GM23338 (cell line): ENCODE data around the gene CRACDL. TPM values are rescaled to one million over a fixed set of nuclear protein-coding genes. Genes with fewer than 3 reads are reported as not detected.

Experiments used
- ATAC-seq: fragments of 200-7000 bp; cut with Tn5 transposase; 3 replicates; pipeline ENCODE4 v1.9.1; 2020
- DNase-seq: peaks from one replicate; pipeline ENCODE4 v3.0.0-alpha.2; 2015; ENCODE audit warnings: low spot score
- H2AFZ ChIP-seq: fragments of 200-600 bp; sonication (generic); 2 replicates; pipeline ENCODE4 v1.8.0; 2016; ENCODE audit warnings: antibody characterized with exemption, mild to moderate bottlenecking, moderate library complexity
- H3F3A ChIP-seq: fragments of 200-600 bp; sonication (generic); replicated peaks from 2 replicates; pipeline ENCODE4 v1.8.0; 2017; ENCODE audit warnings: antibody characterized with exemption, mixed run types, low read depth
- H3K27ac ChIP-seq: fragments of 200-600 bp; sonication (generic); 2 replicates; pipeline ENCODE4 v1.6.1; 2016; ENCODE audit warnings: low read depth
- H3K27me3 ChIP-seq: fragments of 200-600 bp; sonication (generic); 2 replicates; pipeline ENCODE4 v1.8.0; 2016; ENCODE audit warnings: mild to moderate bottlenecking, mixed run types, moderate library complexity; ENCODE audit not compliant: insufficient read depth
- H3K36me3 ChIP-seq: fragments of 200-600 bp; sonication (generic); 2 replicates; pipeline ENCODE4 v1.8.0; 2016; ENCODE audit warnings: mild to moderate bottlenecking; ENCODE audit not compliant: insufficient read depth
- H3K4me1 ChIP-seq: fragments of 200-600 bp; sonication (generic); 2 replicates; pipeline ENCODE4 v1.8.0; 2016; ENCODE audit warnings: mild to moderate bottlenecking, moderate library complexity; ENCODE audit not compliant: insufficient read depth
- H3K4me2 ChIP-seq: fragments of 200-600 bp; sonication (generic); 2 replicates; pipeline ENCODE4 v1.7.1; 2017; ENCODE audit warnings: mixed run types
- H3K4me3 ChIP-seq: fragments of 200-600 bp; sonication (generic); 2 replicates; pipeline ENCODE4 v1.6.1; 2016; ENCODE audit warnings: mixed run types
- H3K79me2 ChIP-seq: fragments of 200-600 bp; sonication (generic); replicated peaks from 2 replicates; pipeline ENCODE4 v1.8.0; 2017; ENCODE audit warnings: mild to moderate bottlenecking; ENCODE audit not compliant: insufficient read depth
- H3K9me2 ChIP-seq: fragments of 200-600 bp; sonication (generic); 2 replicates; pipeline ENCODE4 v1.8.0; 2017; ENCODE audit not compliant: insufficient read depth
- H4K20me1 ChIP-seq: fragments of 200-600 bp; sonication (generic); replicated peaks from 2 replicates; pipeline ENCODE4 v1.8.0; 2017; ENCODE audit warnings: mild to moderate bottlenecking; ENCODE audit not compliant: insufficient read depth
- H3K27ac Mint-ChIP-seq: 2 replicates; pipeline ENCODE4 v1.8.0; 2020; ENCODE audit warnings: inconsistent platforms, mild to moderate bottlenecking, moderate library complexity, mixed read lengths
- H3K27me3 Mint-ChIP-seq: 3 replicates; pipeline ENCODE4 v1.8.0; 2022; ENCODE audit warnings: low read depth, mild to moderate bottlenecking, moderate library complexity, mixed read lengths, inconsistent platforms; ENCODE audit not compliant: insufficient read depth, poor library complexity
- H3K36me3 Mint-ChIP-seq: 3 replicates; pipeline ENCODE4 v1.8.0; 2021; ENCODE audit warnings: low read depth, mild to moderate bottlenecking, inconsistent platforms, moderate library complexity, mixed read lengths
- H3K4me1 Mint-ChIP-seq: 3 replicates; pipeline ENCODE4 v1.8.0; 2020; ENCODE audit warnings: mild to moderate bottlenecking, inconsistent platforms, mixed read lengths
- H3K4me3 Mint-ChIP-seq: 3 replicates; pipeline ENCODE4 v1.8.0; 2021; ENCODE audit warnings: moderate library complexity, mild to moderate bottlenecking, inconsistent platforms, mixed read lengths
- H3K9me3 Mint-ChIP-seq: 3 replicates; pipeline ENCODE4 v1.8.0; 2020; ENCODE audit warnings: moderate library complexity, mild to moderate bottlenecking, inconsistent platforms, mixed read lengths
- CREB1 ChIP-seq: fragments of 250-450 bp; sonication (Bioruptor Pico); IDR thresholded peaks from 2 replicates; pipeline ENCODE4 v1.5.0; 2020; ENCODE audit warnings: low read depth, mild to moderate bottlenecking, moderate library complexity
- CTCF ChIP-seq, 2 experiments: fragments of 200-600 bp in 1 of 2; sonication (generic) in 1 of 2; conservative IDR thresholded peaks; 2 replicates each; pipeline versions ENCODE4 v1.5.1 to v1.6.1; 2016 to 2017; ENCODE audit warnings: antibody characterized with exemption in 2 of 2, low read depth in 2 of 2, mild to moderate bottlenecking in 2 of 2, moderate library complexity in 1 of 2
- ETS1 ChIP-seq: IDR thresholded peaks from 2 replicates; pipeline ENCODE4 v1.6.1; 2016; ENCODE audit warnings: antibody characterized with exemption
- REST ChIP-seq: IDR thresholded peaks from one replicate; pipeline ENCODE4 v1.6.1; 2018; ENCODE audit warnings: antibody characterized with exemption; ENCODE audit not compliant: unreplicated experiment
- STAT1 ChIP-seq: IDR thresholded peaks from one replicate; pipeline ENCODE4 v1.6.1; 2016; ENCODE audit warnings: antibody characterized with exemption; ENCODE audit not compliant: unreplicated experiment
- ZNF462 ChIP-seq: fragments of 250-450 bp; sonication (Bioruptor Pico); IDR thresholded peaks from 2 replicates; pipeline ENCODE4 v1.5.0; 2020; ENCODE audit warnings: mild to moderate bottlenecking, moderate library complexity
- polyA plus RNA-seq: library from polyadenylated mRNA; unstranded; fragments of >200 nt; fragmentation: Nextera tagmentation; extraction: Ambion mirVana; gene quantifications from 2 replicates; pipeline ENCODE4 v1.2.1, GENCODE V29; 2016
- total RNA-seq: library from RNA; depleted of rRNA; stranded (reverse); fragments of >200 nt; shearing (Covaris generic); gene quantifications from 2 replicates; pipeline ENCODE4 v1.2.3, GENCODE V29; 2014

The CRACDL gene
- total and polyA plus RNA-seq, 2 experiments from 2014 or later = 0.14 to 0.16 TPM

- Mint-ChIP-seq H3K27ac (no peak overlapping the region), H3K9me3 (no peaks in the 10 kb centered on the region), H3K27me3 (peaks cover 6% of the 10 kb centered on the region), H3K36me3 (no peaks in the 10 kb centered on the region), H3K4me1 (peaks cover 9% of the 10 kb centered on the region; the same call in 2 of the 3 replicates), H3K4me3 (no peak overlapping the region)
- no peaks in the 10 kb centered on the region; the same call in 1 of the 2 replicates for H3K4me1 ChIP-seq
- no peaks in the 10 kb centered on the region for H3K79me2 ChIP-seq
- ATAC-seq = no peak
- TF ChIP-seq REST (no peak), CREB1 (CRISPR knock-in tag) (no peak), ETS1 (no peak)
- H3K4me2 ChIP-seq = no peak overlapping the region
- no peaks in the 10 kb centered on the region for H3F3A ChIP-seq
- no peak overlapping the region for H3K4me3 ChIP-seq
- no peaks in the 10 kb centered on the region for H4K20me1 ChIP-seq
- H3K27me3 ChIP-seq = no peaks in the 10 kb centered on the region
- H3K27ac ChIP-seq = no peak overlapping the region
- H2AFZ ChIP-seq = no peak overlapping the region
- H3K36me3 ChIP-seq = no peaks in the 10 kb centered on the region
- DNase-seq = no peak
- no peaks in the 10 kb centered on the region for H3K9me2 ChIP-seq
These were observed 133.7 kb downstream of the CRACDL start for GRCh38 chr2:98802344-98802743.

GRCh38 chr2:98801921-98802321, 134.1 kb downstream of the CRACDL start:
- Histone ChIP-seq H3K4me3 (no peak overlapping the region), H3K9me2 (no peaks in the 10 kb centered on the region), H4K20me1 (no peaks in the 10 kb centered on the region), H3K4me1 (no peaks in the 10 kb centered on the region; the same call in 1 of the 2 replicates), H3K27ac (no peak overlapping the region), H3K36me3 (no peaks in the 10 kb centered on the region), H3K79me2 (no peaks in the 10 kb centered on the region), H3F3A (no peaks in the 10 kb centered on the region), H2AFZ (no peak overlapping the region), H3K4me2 (no peak overlapping the region), H3K27me3 (no peaks in the 10 kb centered on the region)
- Mint-ChIP-seq H3K4me1 (peaks cover 9% of the 10 kb centered on the region; the same call in 2 of the 3 replicates), H3K36me3 (no peaks in the 10 kb centered on the region), H3K4me3 (no peak overlapping the region), H3K27me3 (peaks cover 7% of the 10 kb centered on the region), H3K9me3 (no peaks in the 10 kb centered on the region), H3K27ac (no peak overlapping the region)
- TF ChIP-seq ZNF462 (CRISPR knock-in tag) (no peak), STAT1 (no peak), CTCF (conservative IDR thresholded peaks at IDR 0.05; ENCODE audit: low read depth in 2 of 2) (no peak)
- DNase-seq = no peak
- ATAC-seq = peak; percentile 46; the same call in 2 of the 3 replicates
